ENCODE results near the gene DPRX. TPM values are rescaled to one million over a fixed set of nuclear protein-coding genes. Genes with fewer than 3 reads are reported as not detected.
"Not testable (repeated sequence)": the region's sequence is repeated elsewhere in the genome, so short reads cannot be mapped to it uniquely, and the experiment has no call there.

DPRX gene
- total RNA-seq, 1 experiment from 2014 or later = not detected

GRCh38 chr19:53657330-53657729 is 25.5 kb downstream of the DPRX start:
- Histone ChIP-seq H3K4me1 (replicated peaks) (no peaks in the 10 kb centered on the region), H3K27ac (no peak overlapping the region), H3K4me3 (no peak overlapping the region), H3K36me3 (no peaks in the 10 kb centered on the region), H3K9me3 (replicated peaks) (peaks cover 5% of the 10 kb centered on the region; the same call in 1 of the 2 replicates), H3K27me3 (replicated peaks) (no peaks in the 10 kb centered on the region)
- no peak for DNase-seq (ENCODE audit: low read depth in 1 of 2, low spot score in 2 of 2)

- Histone ChIP-seq H3K4me3 (no peak overlapping the region), H3K36me3 (no peaks in the 10 kb centered on the region), H3K9me3 (replicated peaks) (peaks cover 5% of the 10 kb centered on the region; the same call in 1 of the 2 replicates), H3K4me1 (replicated peaks) (no peaks in the 10 kb centered on the region), H3K27me3 (replicated peaks) (no peaks in the 10 kb centered on the region), H3K27ac (no peak overlapping the region)
- no peak for DNase-seq (ENCODE audit: low read depth in 1 of 2, low spot score in 2 of 2)
Measured at GRCh38 chr19:53657778-53658177, 26.0 kb downstream of the DPRX start.

GRCh38 chr19:53659292-53659691 is 27.5 kb downstream of the DPRX start:
- H3K4me3 ChIP-seq = no peak overlapping the region
- H3K36me3 ChIP-seq = no peaks in the 10 kb centered on the region
- no peaks in the 10 kb centered on the region for H3K27me3 ChIP-seq (replicated peaks)
- no peaks in the 10 kb centered on the region for H3K4me1 ChIP-seq (replicated peaks)
- DNase-seq (ENCODE audit: low read depth in 1 of 2, low spot score in 2 of 2) = no peak
- H3K9me3 ChIP-seq (replicated peaks) = peaks cover 9% of the 10 kb centered on the region
- H3K27ac ChIP-seq = no peak overlapping the region

GRCh38 chr19:53660584-53660983 is 28.8 kb downstream of the DPRX start:
- Histone ChIP-seq H3K27me3 (replicated peaks) (no peaks in the 10 kb centered on the region), H3K4me3 (no peak overlapping the region), H3K4me1 (replicated peaks) (no peaks in the 10 kb centered on the region), H3K27ac (no peak overlapping the region), H3K9me3 (replicated peaks) (peaks cover 7% of the 10 kb centered on the region), H3K36me3 (no peaks in the 10 kb centered on the region)
- DNase-seq (ENCODE audit: low read depth in 1 of 2, low spot score in 2 of 2) = no peak

DNA sequence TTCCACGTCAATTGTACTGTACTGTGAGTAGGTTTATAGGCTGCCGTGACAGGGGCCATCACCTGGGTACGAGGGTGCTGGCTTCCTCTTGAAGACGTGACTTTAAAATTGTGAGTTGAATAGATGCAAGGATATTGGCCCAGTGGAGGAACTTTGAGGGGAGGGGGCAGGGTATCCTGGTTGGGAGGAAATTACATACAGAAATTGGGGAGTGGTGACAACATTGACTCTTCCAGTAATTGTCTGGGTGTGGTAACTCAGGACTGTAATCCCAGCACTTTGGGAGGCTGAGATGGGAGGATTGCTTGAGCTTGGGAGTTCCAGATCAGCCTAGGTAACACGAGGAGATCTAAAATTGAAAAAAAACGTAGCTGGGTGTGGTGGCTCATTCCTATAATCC is 30.4 kb downstream of the DPRX start:
- H3K9me3 ChIP-seq (replicated peaks) = peaks cover 7% of the 10 kb centered on the region
- DNase-seq (ENCODE audit: low read depth in 1 of 2, low spot score in 2 of 2) = no peak
- H3K36me3 ChIP-seq = no peaks in the 10 kb centered on the region
- no peaks in the 10 kb centered on the region for H3K4me1 ChIP-seq (replicated peaks)
- H3K27me3 ChIP-seq (replicated peaks) = no peaks in the 10 kb centered on the region
- no peak overlapping the region for H3K4me3 ChIP-seq
- no peak overlapping the region for H3K27ac ChIP-seq

- Histone ChIP-seq H3K9me3 (replicated peaks) (peaks cover 4% of the 10 kb centered on the region), H3K36me3 (no peaks in the 10 kb centered on the region), H3K27ac (no peak overlapping the region), H3K4me1 (replicated peaks) (no peaks in the 10 kb centered on the region), H3K4me3 (no peak overlapping the region), H3K27me3 (replicated peaks) (no peaks in the 10 kb centered on the region)
- DNase-seq (ENCODE audit: low read depth in 1 of 2, low spot score in 2 of 2) = no peak
Measured at GRCh38 chr19:53664152-53664551, 32.4 kb downstream of the DPRX start.

DNA sequence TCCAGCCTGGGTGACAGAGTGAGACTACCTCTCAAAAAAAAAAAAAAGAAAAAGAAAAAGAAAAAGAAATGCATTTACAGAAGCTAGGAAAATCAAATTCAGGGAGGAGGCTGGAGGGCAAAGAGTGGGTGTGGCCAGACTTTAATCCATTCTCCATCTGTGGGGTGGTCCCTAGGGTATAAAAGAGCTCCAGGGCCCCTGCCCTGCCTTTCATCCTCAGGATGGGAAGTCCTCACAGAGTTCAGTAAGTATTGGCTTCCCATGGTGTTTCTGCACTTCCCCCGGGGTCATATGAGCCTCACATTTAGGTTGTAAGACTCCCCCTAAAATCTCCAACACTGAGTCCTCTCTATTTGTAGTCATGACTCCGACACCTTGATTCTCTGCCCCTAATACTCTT is 33.0 kb downstream of the DPRX start:
- no peak overlapping the region for H3K27ac ChIP-seq
- H3K36me3 ChIP-seq = no peaks in the 10 kb centered on the region
- peaks cover 4% of the 10 kb centered on the region for H3K9me3 ChIP-seq (replicated peaks)
- no peak for DNase-seq (ENCODE audit: low read depth in 1 of 2, low spot score in 2 of 2)
- no peaks in the 10 kb centered on the region for H3K4me1 ChIP-seq (replicated peaks)
- H3K27me3 ChIP-seq (replicated peaks) = no peaks in the 10 kb centered on the region
- no peak overlapping the region for H3K4me3 ChIP-seq

GRCh38 chr19:53666331-53666730 is 34.5 kb downstream of the DPRX start:
- H3K27me3 ChIP-seq (replicated peaks); DNase-seq (ENCODE audit: low read depth in 1 of 2, low spot score in 2 of 2); H3K9me3 ChIP-seq (replicated peaks); H3K4me3 ChIP-seq; H3K36me3 ChIP-seq; H3K27ac ChIP-seq; H3K4me1 ChIP-seq (replicated peaks): not testable (repeated sequence)

- not testable (repeated sequence) for H3K27me3 ChIP-seq (replicated peaks); H3K4me3 ChIP-seq; H3K4me1 ChIP-seq (replicated peaks); H3K27ac ChIP-seq; H3K36me3 ChIP-seq; H3K9me3 ChIP-seq (replicated peaks); DNase-seq (ENCODE audit: low read depth in 1 of 2, low spot score in 2 of 2)
Measured at GRCh38 chr19:53668804-53669203, 37.0 kb downstream of the DPRX start.

DNA sequence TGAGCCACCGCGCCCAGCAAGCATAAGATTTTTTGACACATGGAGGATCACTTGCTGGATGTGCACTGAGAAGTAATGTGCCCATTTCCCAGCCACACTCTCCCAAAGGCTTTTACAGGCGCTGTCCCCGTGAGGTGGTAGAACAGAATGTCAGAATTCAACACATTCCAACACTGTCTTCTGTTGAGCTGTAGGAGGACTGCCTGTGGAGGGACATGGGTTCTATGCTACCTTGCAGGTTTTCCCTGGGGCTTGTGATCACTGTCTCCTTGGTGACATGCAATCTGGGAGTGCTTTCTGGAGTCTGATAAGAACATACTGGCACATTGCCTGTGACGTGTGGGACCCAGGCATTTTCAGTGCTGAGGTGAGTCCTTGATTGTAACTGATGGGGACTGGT is 38.5 kb downstream of the DPRX start:
- Histone ChIP-seq H3K4me1 (replicated peaks) (no peaks in the 10 kb centered on the region), H3K27me3 (replicated peaks) (no peaks in the 10 kb centered on the region), H3K27ac (no peak overlapping the region), H3K4me3 (no peak overlapping the region), H3K36me3 (no peaks in the 10 kb centered on the region), H3K9me3 (replicated peaks) (no peaks in the 10 kb centered on the region)
- DNase-seq (ENCODE audit: low read depth in 1 of 2, low spot score in 2 of 2) = no peak

GRCh38 chr19:53671663-53672062 is 39.9 kb downstream of the DPRX start:
- Histone ChIP-seq H3K27ac (no peak overlapping the region), H3K27me3 (replicated peaks) (no peaks in the 10 kb centered on the region), H3K4me3 (no peak overlapping the region), H3K36me3 (no peaks in the 10 kb centered on the region), H3K4me1 (replicated peaks) (no peaks in the 10 kb centered on the region), H3K9me3 (replicated peaks) (no peaks in the 10 kb centered on the region; the same call in 1 of the 2 replicates)
- DNase-seq (ENCODE audit: low read depth in 1 of 2, low spot score in 2 of 2) = no peak

Other genes with a start within 250 kb of the DPRX start
- 6.8 and 13.7 TPM in 2 replicates for gene ZNF765, start 236.8 kb upstream of the DPRX start, total RNA-seq (2014; rRNA removed; shearing (Covaris generic))
- 9.7 and 11.3 TPM in 2 replicates for gene ZNF761, start 200.0 kb upstream of the DPRX start, total RNA-seq (2014; rRNA removed; shearing (Covaris generic))
- 0.88 and 2.9 TPM in 2 replicates for gene ZNF813, start 164.3 kb upstream of the DPRX start, total RNA-seq (2014; rRNA removed; shearing (Covaris generic))
- 4.8 and 7.4 TPM in 2 replicates for gene ZNF331, start 93.9 kb upstream of the DPRX start, total RNA-seq (2014; rRNA removed; shearing (Covaris generic))
- not detected in 2 replicates for gene NLRP12, start 192.3 kb downstream of the DPRX start, total RNA-seq (2014; rRNA removed; shearing (Covaris generic))
- 35.7 and 39.7 TPM in 2 replicates for gene MYADM, start 235.9 kb downstream of the DPRX start, total RNA-seq (2014; rRNA removed; shearing (Covaris generic))